ENCODE results near the gene TMEM129.

GRCh38 chr4:1735215-1735614, 14.1 kb upstream of the TMEM129 start:
- no peak for TF ChIP-seq CTCF (conservative IDR thresholded peaks at IDR 0.05)
- TF ChIP-seq EZH2 (IDR thresholded peaks at IDR 0.05; ENCODE audit: low read depth), result no peak

Data from PC-9 (cell line).